DMS53 treated with DMSO at 0.1 percent for 48 hours (cell line): ENCODE measurements around the gene GMPPB.
A peak's percentile ranks its signal among the peaks of the same experiment; 100 is the strongest.

ENCODE experiments used
- DNase-seq: peaks from one replicate; lab custom pipeline; 2025; ENCODE audit not compliant: unreplicated experiment; lab: John Stamatoyannopoulos, UW

GMPPB gene

GRCh38 chr3:49729966-49730609, 6.3 kb upstream of the GMPPB start:
- DNase-seq = no peak

- DNase-seq = no peak
Observed at GRCh38 chr3:49727924-49728361, 4.2 kb upstream of the GMPPB start.

GRCh38 chr3:49727154-49727923, 3.6 kb upstream of the GMPPB start:
- DNase-seq = no peak

GRCh38 chr3:49725906-49726681, 2.3 kb upstream of the GMPPB start:
- DNase-seq = no peak

- DNase-seq = no peak
Observed at GRCh38 chr3:49724586-49724985, 835 bp upstream of the GMPPB start.

GRCh38 chr3:49723296-49723627, 489 bp downstream of the GMPPB start:
- peak; percentile 6 for DNase-seq

- DNase-seq = no peak
Observed at GRCh38 chr3:49722896-49723295, 855 bp downstream of the GMPPB start.

- no peak for DNase-seq
Observed at GRCh38 chr3:49721896-49722781, 1.6 kb downstream of the GMPPB start.

- DNase-seq = no peak
Observed at GRCh38 chr3:49721596-49721895, 2.2 kb downstream of the GMPPB start.

GRCh38 chr3:49720855-49721595, 2.7 kb downstream of the GMPPB start:
- no peak for DNase-seq

GRCh38 chr3:49719214-49719884, 4.4 kb downstream of the GMPPB start, which contains the start of gene AMIGO3:
Gene AMIGO3, minus strand, starts transcription at chr3:49719684. Its CDS starts 219 bp downstream, at chr3:49719465.
- DNase-seq = peak; percentile 47

- DNase-seq = no peak
Observed at GRCh38 chr3:49718858-49719213, 4.9 kb downstream of the GMPPB start.

- peak; percentile 38 for DNase-seq
Observed at GRCh38 chr3:49717959-49718857, 5.5 kb downstream of the GMPPB start.

- no peak for DNase-seq
Observed at GRCh38 chr3:49717211-49717958, 6.4 kb downstream of the GMPPB start.

GRCh38 chr3:49716691-49717210, 7.0 kb downstream of the GMPPB start:
- no peak for DNase-seq

GRCh38 chr3:49716169-49716568, 7.6 kb downstream of the GMPPB start:
- DNase-seq = no peak

GRCh38 chr3:49715611-49716121, 8.1 kb downstream of the GMPPB start:
- no peak for DNase-seq
